Measurements from ENCODE around the gene IGHMBP2. TPM values are rescaled to one million over a fixed set of nuclear protein-coding genes. Genes with fewer than 3 reads are reported as not detected.
A peak's percentile ranks its signal among the peaks of the same experiment; 100 is the strongest.

IGHMBP2 gene
- total RNA-seq, 4 donors from 2014 or later: 22.9 to 55.0 (median 30.3) TPM

- no peak for TF ChIP-seq EP300 (IDR thresholded peaks at IDR 0.05)
- no peak for TF ChIP-seq CTCF (IDR thresholded peaks at IDR 0.05)
- no peak for TF ChIP-seq POLR2A (IDR thresholded peaks at IDR 0.05)
- no peak for TF ChIP-seq POLR2AphosphoS5 (IDR thresholded peaks at IDR 0.05)
- WGBS: 88% methylated on average over 27 of the region's 33 CpGs
- DNase-seq (ENCODE audit: low spot score in 2 of 2): peak; percentile 42 to 58
Measured at GRCh38 chr11:68979931-68980775, 76.5 kb downstream of the IGHMBP2 start.

GRCh38 chr11:68980776-68981065 lies 77.0 kb downstream of the IGHMBP2 start, which contains the start of gene MRGPRD:
Gene MRGPRD, minus strand, starts transcription at chr11:68980986. Its CDS starts 0 bp downstream, at chr11:68980986.
- H3K9me3 ChIP-seq: no peaks in the 10 kb centered on the region
- no peaks in the 10 kb centered on the region for H3K36me3 ChIP-seq
- peak in 1 of 2 donors; percentile 29 for DNase-seq (ENCODE audit: low spot score in 2 of 2)
- H3K4me3 ChIP-seq: no peak within 1 kb of the TSS
- 86% methylated on average over 8 of the region's 8 CpGs for WGBS
- no peak within 1 kb of the TSS for H3K27ac ChIP-seq
- H3K27me3 ChIP-seq: no peaks in the 10 kb centered on the region
- peaks cover 6% of the 10 kb centered on the region for H3K4me1 ChIP-seq
- TF ChIP-seq CTCF (IDR thresholded peaks at IDR 0.05): no peak
- no peak for TF ChIP-seq POLR2AphosphoS5 (IDR thresholded peaks at IDR 0.05)
- no peak for TF ChIP-seq POLR2A (IDR thresholded peaks at IDR 0.05)
- TF ChIP-seq EP300 (IDR thresholded peaks at IDR 0.05): no peak

More at GRCh38 chr11:68979931-68980775, 76.5 kb downstream of the IGHMBP2 start:
- Histone ChIP-seq H3K4me1 (peaks cover 6% of the 10 kb centered on the region), H3K36me3 (no peaks in the 10 kb centered on the region), H3K27me3 (no peaks in the 10 kb centered on the region), H3K9me3 (no peaks in the 10 kb centered on the region), H3K27ac (no peak overlapping the region), H3K4me3 (no peak overlapping the region)

- Histone ChIP-seq H3K27ac (no peak overlapping the region), H3K4me1 (peaks cover 6% of the 10 kb centered on the region), H3K9me3 (no peaks in the 10 kb centered on the region), H3K4me3 (no peak overlapping the region), H3K36me3 (no peaks in the 10 kb centered on the region), H3K27me3 (no peaks in the 10 kb centered on the region)
- TF ChIP-seq CTCF (IDR thresholded peaks at IDR 0.05) (no peak), EP300 (IDR thresholded peaks at IDR 0.05) (no peak), POLR2AphosphoS5 (IDR thresholded peaks at IDR 0.05) (no peak), POLR2A (IDR thresholded peaks at IDR 0.05) (no peak)
- DNase-seq (ENCODE audit: low spot score in 2 of 2): no peak
- WGBS: 92% methylated on average over 2 of the region's 2 CpGs
Measured at GRCh38 chr11:68982134-68982533, 78.4 kb downstream of the IGHMBP2 start.

GRCh38 chr11:68983801-68984200 lies 80.1 kb downstream of the IGHMBP2 start:
- no peaks in the 10 kb centered on the region for H3K4me1 ChIP-seq
- H3K27ac ChIP-seq: no peak overlapping the region
- DNase-seq (ENCODE audit: low spot score in 2 of 2): peak in 1 of 2 donors; percentile 37
- no peaks in the 10 kb centered on the region for H3K9me3 ChIP-seq
- 65% methylated on average over 6 of the region's 6 CpGs for WGBS
- no peak for TF ChIP-seq EP300 (IDR thresholded peaks at IDR 0.05)
- TF ChIP-seq POLR2AphosphoS5 (IDR thresholded peaks at IDR 0.05): no peak
- no peak for TF ChIP-seq CTCF (IDR thresholded peaks at IDR 0.05)
- no peak overlapping the region for H3K4me3 ChIP-seq
- H3K27me3 ChIP-seq: no peaks in the 10 kb centered on the region
- H3K36me3 ChIP-seq: no peaks in the 10 kb centered on the region

- H3K4me1 ChIP-seq: no peaks in the 10 kb centered on the region
- TF ChIP-seq CTCF (IDR thresholded peaks at IDR 0.05) (no peak), POLR2AphosphoS5 (IDR thresholded peaks at IDR 0.05) (no peak), POLR2A (IDR thresholded peaks at IDR 0.05) (no peak), EP300 (IDR thresholded peaks at IDR 0.05) (no peak)
Measured at GRCh38 chr11:68987211-68987610, 83.5 kb downstream of the IGHMBP2 start.

More at GRCh38 chr11:68987211-68987610, 83.5 kb downstream of the IGHMBP2 start:
- Histone ChIP-seq H3K27ac (no peak overlapping the region), H3K4me3 (no peak overlapping the region), H3K27me3 (peaks cover 6% of the 10 kb centered on the region), H3K9me3 (no peaks in the 10 kb centered on the region), H3K36me3 (no peaks in the 10 kb centered on the region)
- no peak for DNase-seq (ENCODE audit: low spot score in 2 of 2)

Measured in suprapubic skin (tissue), 4 donors.